ENCODE data around the gene TP53I11.

The TP53I11 gene

DNA sequence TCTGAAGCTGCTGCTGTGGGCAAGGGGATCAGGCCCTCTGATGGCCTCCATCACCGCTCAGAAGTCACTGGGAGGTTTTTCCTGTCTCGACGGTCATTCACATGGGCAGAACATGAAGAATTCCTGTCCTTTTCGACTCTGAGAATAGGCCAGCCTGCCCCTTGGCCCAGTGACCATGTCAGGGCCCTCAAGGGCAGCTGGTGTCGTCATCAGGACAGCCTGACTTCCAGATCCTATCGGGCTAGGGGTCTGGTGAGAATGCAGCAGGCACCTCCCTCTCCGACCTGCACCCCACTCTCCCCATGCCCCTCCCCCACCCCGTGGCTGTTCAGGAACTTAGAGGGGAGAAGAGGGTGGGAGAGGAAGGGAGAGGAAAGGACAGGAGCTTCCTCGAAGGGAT, 3.6 kb downstream of the TP53I11 start:
- Histone ChIP-seq H3K4me3 (ENCODE audit: low read length) (no peak overlapping the region), H3K4ac (ENCODE audit: low read depth, low read length) (no peak overlapping the region), H2BK15ac (replicated peaks; ENCODE audit: low read depth) (no peak overlapping the region), H3K27me3 (ENCODE audit: insufficient read depth, low read length, poor library complexity) (no peaks in the 10 kb centered on the region), H2BK5ac (ENCODE audit: low read length) (no peak overlapping the region), H3K36me3 (ENCODE audit: control insufficient read depth, insufficient read depth, low read length) (no peaks in the 10 kb centered on the region), H3K79me2 (ENCODE audit: control insufficient read depth, insufficient read depth, low read length) (peaks cover 3% of the 10 kb centered on the region), H3K4me1 (ENCODE audit: control insufficient read depth, low read depth, low read length) (peaks cover 9% of the 10 kb centered on the region), H3K27ac (ENCODE audit: low read depth, low read length) (no peak overlapping the region), H3K9ac (ENCODE audit: low read length) (no peak overlapping the region), H3K56ac (ENCODE audit: low read length) (no peak overlapping the region), H3K4me2 (ENCODE audit: low read length) (no peak overlapping the region), H4K5ac (ENCODE audit: low read length) (no peak overlapping the region), H3K18ac (ENCODE audit: low read length) (no peak overlapping the region), H2BK120ac (ENCODE audit: low read depth, low read length) (no peak overlapping the region), H4K8ac (ENCODE audit: low read depth, low read length) (no peak overlapping the region), H3K23ac (ENCODE audit: low read length) (no peak overlapping the region), H2AK5ac (ENCODE audit: low read length) (no peak overlapping the region), H3K79me1 (ENCODE audit: low read length) (peaks cover 14% of the 10 kb centered on the region)
- WGBS (ENCODE audit: extremely low coverage, insufficient coverage, low lambda C conversion rate) = no CpG with 5 or more reads among the region's 9 CpGs
- no peak for DNase-seq

- Histone ChIP-seq H3K18ac (ENCODE audit: low read length) (no peak overlapping the region), H3K79me1 (ENCODE audit: low read length) (peaks cover 18% of the 10 kb centered on the region), H3K4ac (ENCODE audit: low read depth, low read length) (no peak overlapping the region), H3K4me3 (ENCODE audit: low read length) (no peak overlapping the region), H2BK15ac (replicated peaks; ENCODE audit: low read depth) (no peak overlapping the region), H3K9ac (ENCODE audit: low read length) (no peak overlapping the region), H4K8ac (ENCODE audit: low read depth, low read length) (no peak overlapping the region), H2BK5ac (ENCODE audit: low read length) (no peak overlapping the region), H3K36me3 (ENCODE audit: control insufficient read depth, insufficient read depth, low read length) (no peaks in the 10 kb centered on the region), H3K56ac (ENCODE audit: low read length) (no peak overlapping the region), H2BK120ac (ENCODE audit: low read depth, low read length) (no peak overlapping the region), H4K5ac (ENCODE audit: low read length) (no peak overlapping the region), H3K27me3 (ENCODE audit: insufficient read depth, low read length, poor library complexity) (no peaks in the 10 kb centered on the region), H3K79me2 (ENCODE audit: control insufficient read depth, insufficient read depth, low read length) (peaks cover 6% of the 10 kb centered on the region), H3K4me1 (ENCODE audit: control insufficient read depth, low read depth, low read length) (peaks cover 6% of the 10 kb centered on the region), H2AK5ac (ENCODE audit: low read length) (no peak overlapping the region), H3K27ac (ENCODE audit: low read depth, low read length) (no peak overlapping the region), H3K4me2 (ENCODE audit: low read length) (no peak overlapping the region), H3K23ac (ENCODE audit: low read length) (no peak overlapping the region)
- DNase-seq = no peak
- WGBS (ENCODE audit: extremely low coverage, insufficient coverage, low lambda C conversion rate) = no CpG with 5 or more reads among the region's 12 CpGs
These were observed 4.4 kb downstream of the TP53I11 start for GRCh38 chr11:44946263-44946662.

DNA sequence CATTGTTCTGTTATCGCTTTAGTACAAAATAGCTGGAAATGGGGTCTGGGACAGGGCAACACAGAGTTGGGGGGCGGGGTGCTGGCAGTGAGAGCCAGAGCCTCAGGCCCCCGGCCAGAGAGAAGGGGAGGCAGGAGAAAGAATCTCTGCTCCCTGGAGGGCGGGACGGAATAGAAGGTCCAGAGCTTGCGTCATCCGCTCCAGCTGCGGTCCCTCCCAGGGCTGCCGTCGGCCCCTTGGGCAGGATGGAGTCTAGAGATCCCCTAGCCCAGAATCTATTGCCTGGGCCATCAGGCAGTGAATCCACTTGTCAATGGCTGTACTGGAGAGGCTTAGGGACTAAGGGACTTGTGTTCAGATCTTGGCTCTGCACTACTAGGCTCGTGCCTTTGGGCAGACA, 5.0 kb downstream of the TP53I11 start:
- no peak overlapping the region for H3K4me3 ChIP-seq (ENCODE audit: low read length)
- no peak overlapping the region for H4K5ac ChIP-seq (ENCODE audit: low read length)
- no peak overlapping the region for H2BK120ac ChIP-seq (ENCODE audit: low read depth, low read length)
- H2BK5ac ChIP-seq (ENCODE audit: low read length) = no peak overlapping the region
- peaks cover 6% of the 10 kb centered on the region for H3K79me2 ChIP-seq (ENCODE audit: control insufficient read depth, insufficient read depth, low read length)
- WGBS (ENCODE audit: extremely low coverage, insufficient coverage, low lambda C conversion rate) = no CpG with 5 or more reads among the region's 11 CpGs
- no peak for DNase-seq
- peaks cover 18% of the 10 kb centered on the region for H3K79me1 ChIP-seq (ENCODE audit: low read length)
- H3K9ac ChIP-seq (ENCODE audit: low read length) = no peak overlapping the region
- H3K27ac ChIP-seq (ENCODE audit: low read depth, low read length) = no peak overlapping the region
- H3K27me3 ChIP-seq (ENCODE audit: insufficient read depth, low read length, poor library complexity) = no peaks in the 10 kb centered on the region
- H3K36me3 ChIP-seq (ENCODE audit: control insufficient read depth, insufficient read depth, low read length) = no peaks in the 10 kb centered on the region
- H3K56ac ChIP-seq (ENCODE audit: low read length) = no peak overlapping the region
- no peak overlapping the region for H3K4ac ChIP-seq (ENCODE audit: low read depth, low read length)
- no peak overlapping the region for H3K18ac ChIP-seq (ENCODE audit: low read length)
- no peak overlapping the region for H3K4me2 ChIP-seq (ENCODE audit: low read length)
- H3K4me1 ChIP-seq (ENCODE audit: control insufficient read depth, low read depth, low read length) = peaks cover 4% of the 10 kb centered on the region
- no peak overlapping the region for H2AK5ac ChIP-seq (ENCODE audit: low read length)
- H3K23ac ChIP-seq (ENCODE audit: low read length) = no peak overlapping the region
- H4K8ac ChIP-seq (ENCODE audit: low read depth, low read length) = no peak overlapping the region
- no peak overlapping the region for H2BK15ac ChIP-seq (replicated peaks; ENCODE audit: low read depth)

DNA sequence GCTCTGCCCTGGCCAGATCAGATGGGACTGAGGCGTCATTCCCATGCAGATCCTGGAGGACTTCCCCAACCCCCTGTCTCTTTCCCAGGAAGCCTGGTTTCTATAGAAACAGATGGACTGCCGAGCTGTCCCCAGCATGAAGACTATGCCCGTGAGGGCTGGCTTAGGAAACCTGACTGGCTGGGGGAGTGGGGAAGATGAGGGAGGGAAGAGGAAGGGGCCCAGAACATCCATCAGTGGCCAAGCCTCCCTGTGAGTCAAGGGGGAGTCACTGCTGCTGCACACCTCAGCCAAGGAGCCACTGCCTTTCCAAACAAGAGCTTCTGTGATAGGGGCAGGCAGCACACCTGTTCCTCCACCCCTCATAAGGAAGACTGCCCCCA, 5.8 kb downstream of the TP53I11 start:
- Histone ChIP-seq H3K9ac (ENCODE audit: low read length) (no peak overlapping the region), H3K56ac (ENCODE audit: low read length) (no peak overlapping the region), H2AK5ac (ENCODE audit: low read length) (no peak overlapping the region), H3K23ac (ENCODE audit: low read length) (no peak overlapping the region), H3K4me1 (ENCODE audit: control insufficient read depth, low read depth, low read length) (peaks cover 4% of the 10 kb centered on the region), H2BK15ac (replicated peaks; ENCODE audit: low read depth) (no peak overlapping the region), H3K18ac (ENCODE audit: low read length) (no peak overlapping the region), H3K79me2 (ENCODE audit: control insufficient read depth, insufficient read depth, low read length) (peaks cover 6% of the 10 kb centered on the region), H4K8ac (ENCODE audit: low read depth, low read length) (no peak overlapping the region), H4K5ac (ENCODE audit: low read length) (no peak overlapping the region), H3K27ac (ENCODE audit: low read depth, low read length) (no peak overlapping the region), H3K4ac (ENCODE audit: low read depth, low read length) (no peak overlapping the region), H2BK120ac (ENCODE audit: low read depth, low read length) (no peak overlapping the region), H3K36me3 (ENCODE audit: control insufficient read depth, insufficient read depth, low read length) (no peaks in the 10 kb centered on the region), H3K4me2 (ENCODE audit: low read length) (no peak overlapping the region), H3K27me3 (ENCODE audit: insufficient read depth, low read length, poor library complexity) (no peaks in the 10 kb centered on the region), H2BK5ac (ENCODE audit: low read length) (no peak overlapping the region), H3K79me1 (ENCODE audit: low read length) (peaks cover 18% of the 10 kb centered on the region), H3K4me3 (ENCODE audit: low read length) (no peak overlapping the region)
- DNase-seq = peak; percentile 56
- WGBS (ENCODE audit: extremely low coverage, insufficient coverage, low lambda C conversion rate) = no CpG with 5 or more reads among the region's 3 CpGs

DNA sequence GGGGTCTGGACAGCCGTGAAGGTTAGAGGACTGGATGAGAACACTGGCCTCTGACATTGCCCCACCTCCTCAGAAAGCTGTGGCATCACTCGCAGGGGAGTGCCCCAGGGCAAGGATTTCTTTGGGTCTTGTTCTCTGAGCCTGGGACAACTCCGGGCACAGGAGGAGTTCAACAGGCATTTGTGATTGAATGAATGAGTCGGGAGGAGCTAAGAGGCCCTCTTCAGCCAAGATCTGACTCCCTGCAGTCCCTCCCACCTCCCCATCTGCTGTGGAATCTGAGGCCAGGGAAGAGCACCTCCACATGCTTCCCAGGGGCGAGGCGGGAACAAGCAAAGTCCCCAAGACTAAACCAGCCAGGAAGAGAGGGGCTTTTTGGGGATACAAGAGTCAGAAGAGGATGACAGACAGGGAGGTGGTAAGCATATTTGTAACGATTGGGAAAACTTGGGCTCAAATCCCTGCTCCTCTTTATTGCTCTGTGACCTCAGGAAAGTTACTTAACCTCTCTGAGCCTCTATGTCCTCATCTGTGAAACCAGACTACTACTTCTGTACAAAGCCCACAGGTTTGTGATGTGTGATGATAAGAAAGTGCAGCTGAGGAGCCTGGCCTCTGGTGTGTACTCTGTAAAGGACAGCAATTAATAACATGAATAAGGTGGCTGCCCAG, 6.4 kb downstream of the TP53I11 start:
- H4K5ac ChIP-seq (ENCODE audit: low read length) = no peak overlapping the region
- no peaks in the 10 kb centered on the region for H3K27me3 ChIP-seq (ENCODE audit: insufficient read depth, low read length, poor library complexity)
- DNase-seq = peak; percentile 74
- no peak overlapping the region for H3K56ac ChIP-seq (ENCODE audit: low read length)
- H3K27ac ChIP-seq (ENCODE audit: low read depth, low read length) = no peak overlapping the region
- H3K79me2 ChIP-seq (ENCODE audit: control insufficient read depth, insufficient read depth, low read length) = peaks cover 6% of the 10 kb centered on the region
- no peak overlapping the region for H3K4ac ChIP-seq (ENCODE audit: low read depth, low read length)
- H3K4me1 ChIP-seq (ENCODE audit: control insufficient read depth, low read depth, low read length) = peaks cover 4% of the 10 kb centered on the region
- WGBS (ENCODE audit: extremely low coverage, insufficient coverage, low lambda C conversion rate) = no CpG with 5 or more reads among the region's 7 CpGs
- no peak overlapping the region for H3K4me3 ChIP-seq (ENCODE audit: low read length)
- no peak overlapping the region for H3K4me2 ChIP-seq (ENCODE audit: low read length)
- no peak overlapping the region for H2AK5ac ChIP-seq (ENCODE audit: low read length)
- H4K8ac ChIP-seq (ENCODE audit: low read depth, low read length) = no peak overlapping the region
- no peaks in the 10 kb centered on the region for H3K36me3 ChIP-seq (ENCODE audit: control insufficient read depth, insufficient read depth, low read length)
- no peak overlapping the region for H2BK5ac ChIP-seq (ENCODE audit: low read length)
- no peak overlapping the region for H3K18ac ChIP-seq (ENCODE audit: low read length)
- no peak overlapping the region for H2BK15ac ChIP-seq (replicated peaks; ENCODE audit: low read depth)
- H3K9ac ChIP-seq (ENCODE audit: low read length) = no peak overlapping the region
- peaks cover 18% of the 10 kb centered on the region for H3K79me1 ChIP-seq (ENCODE audit: low read length)
- H3K23ac ChIP-seq (ENCODE audit: low read length) = no peak overlapping the region
- no peak overlapping the region for H2BK120ac ChIP-seq (ENCODE audit: low read depth, low read length)

DNA sequence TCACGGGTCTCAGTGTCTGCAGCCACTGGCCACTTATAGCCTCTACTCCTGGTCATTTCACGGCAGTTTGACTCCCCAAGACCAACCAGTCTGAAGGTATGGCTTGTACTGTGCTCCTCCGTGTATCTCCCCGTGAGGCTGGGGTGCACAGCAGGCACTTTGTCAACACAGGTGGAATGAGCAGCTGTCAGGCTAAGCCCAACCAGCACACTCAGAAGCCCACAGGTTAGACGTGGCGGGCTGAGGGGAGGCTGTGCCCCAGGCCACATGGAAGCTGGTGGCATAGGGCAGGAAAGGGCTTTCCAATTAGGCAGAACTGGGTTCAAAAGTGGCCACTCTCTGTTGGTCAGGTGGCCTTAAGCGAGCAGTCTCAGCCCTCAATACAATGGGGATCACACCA, 7.0 kb downstream of the TP53I11 start:
- H3K56ac ChIP-seq (ENCODE audit: low read length) = no peak overlapping the region
- no peak for DNase-seq
- no peak overlapping the region for H3K4me2 ChIP-seq (ENCODE audit: low read length)
- H3K23ac ChIP-seq (ENCODE audit: low read length) = no peak overlapping the region
- no peak overlapping the region for H3K9ac ChIP-seq (ENCODE audit: low read length)
- H3K27ac ChIP-seq (ENCODE audit: low read depth, low read length) = no peak overlapping the region
- no peak overlapping the region for H3K4me3 ChIP-seq (ENCODE audit: low read length)
- H3K18ac ChIP-seq (ENCODE audit: low read length) = no peak overlapping the region
- H3K36me3 ChIP-seq (ENCODE audit: control insufficient read depth, insufficient read depth, low read length) = no peaks in the 10 kb centered on the region
- H2BK5ac ChIP-seq (ENCODE audit: low read length) = no peak overlapping the region
- H4K8ac ChIP-seq (ENCODE audit: low read depth, low read length) = no peak overlapping the region
- no peak overlapping the region for H2BK120ac ChIP-seq (ENCODE audit: low read depth, low read length)
- H3K79me1 ChIP-seq (ENCODE audit: low read length) = peaks cover 17% of the 10 kb centered on the region
- WGBS (ENCODE audit: extremely low coverage, insufficient coverage, low lambda C conversion rate) = no CpG with 5 or more reads among the region's 7 CpGs
- H3K79me2 ChIP-seq (ENCODE audit: control insufficient read depth, insufficient read depth, low read length) = peaks cover 5% of the 10 kb centered on the region
- no peak overlapping the region for H2AK5ac ChIP-seq (ENCODE audit: low read length)
- H4K5ac ChIP-seq (ENCODE audit: low read length) = no peak overlapping the region
- H2BK15ac ChIP-seq (replicated peaks; ENCODE audit: low read depth) = no peak overlapping the region
- H3K4me1 ChIP-seq (ENCODE audit: control insufficient read depth, low read depth, low read length) = peaks cover 4% of the 10 kb centered on the region
- no peak overlapping the region for H3K4ac ChIP-seq (ENCODE audit: low read depth, low read length)
- no peaks in the 10 kb centered on the region for H3K27me3 ChIP-seq (ENCODE audit: insufficient read depth, low read length, poor library complexity)
